CMK (cell line): ENCODE results near the gene HMGCS1.
A peak's percentile ranks its signal among the peaks of the same experiment; 100 is the strongest.
"Not testable (repeated sequence)": the region's sequence is repeated elsewhere in the genome, so short reads cannot be mapped to it uniquely, and the experiment has no call there.

Experiments
- DNase-seq: peaks from one replicate; pipeline ENCODE4 v3.0.0-alpha.2; 2010; ENCODE audit warnings: low read depth

HMGCS1 gene

GRCh38 chr5:43312076-43312661 lies 1.0 kb downstream of the HMGCS1 start:
- no peak for DNase-seq

- no peak for DNase-seq
These were observed 3.6 kb downstream of the HMGCS1 start for GRCh38 chr5:43309637-43310036.

- no peak for DNase-seq
These were observed 4.1 kb downstream of the HMGCS1 start for GRCh38 chr5:43309122-43309521.

- not testable (repeated sequence) for DNase-seq
These were observed 6.3 kb downstream of the HMGCS1 start for GRCh38 chr5:43306954-43307353.

- DNase-seq: peak; percentile 61
These were observed 7.2 kb downstream of the HMGCS1 start for GRCh38 chr5:43305948-43306565.

GRCh38 chr5:43304525-43304924 lies 8.7 kb downstream of the HMGCS1 start:
- DNase-seq: no peak

GRCh38 chr5:43303242-43303641 lies 10.0 kb downstream of the HMGCS1 start:
- no peak for DNase-seq

GRCh38 chr5:43302481-43302880 lies 10.7 kb downstream of the HMGCS1 start:
- DNase-seq: no peak

- no peak for DNase-seq
These were observed 11.5 kb downstream of the HMGCS1 start for GRCh38 chr5:43301653-43302091.

- DNase-seq: no peak
These were observed 13.1 kb downstream of the HMGCS1 start for GRCh38 chr5:43300112-43300511.

GRCh38 chr5:43298443-43298842 lies 14.8 kb downstream of the HMGCS1 start:
- DNase-seq: no peak

- no peak for DNase-seq
These were observed 16.4 kb downstream of the HMGCS1 start for GRCh38 chr5:43296835-43297234.

GRCh38 chr5:43295202-43295601 lies 18.0 kb downstream of the HMGCS1 start:
- DNase-seq: no peak

GRCh38 chr5:43294226-43294625 lies 19.0 kb downstream of the HMGCS1 start:
- DNase-seq: no peak

- DNase-seq: no peak
These were observed 22.5 kb downstream of the HMGCS1 start for GRCh38 chr5:43290726-43291125.

GRCh38 chr5:43288269-43288831 lies 24.9 kb downstream of the HMGCS1 start:
- DNase-seq: no peak

- DNase-seq: no peak
These were observed 25.7 kb downstream of the HMGCS1 start for GRCh38 chr5:43287493-43287892.

- DNase-seq: no peak
These were observed 26.6 kb downstream of the HMGCS1 start for GRCh38 chr5:43286623-43287022.

- DNase-seq: no peak
These were observed 31.2 kb downstream of the HMGCS1 start for GRCh38 chr5:43281840-43282658.

GRCh38 chr5:43279548-43280274 lies 33.5 kb downstream of the HMGCS1 start:
- DNase-seq: no peak

GRCh38 chr5:43275391-43275790 lies 37.8 kb downstream of the HMGCS1 start:
- DNase-seq: no peak

- DNase-seq: no peak
These were observed 38.6 kb downstream of the HMGCS1 start for GRCh38 chr5:43274435-43275114.
